ENCODE data around the gene SFMBT1. TPM values are rescaled to one million over a fixed set of nuclear protein-coding genes. Genes with fewer than 3 reads are reported as not detected.

SFMBT1 gene
- total and polyA plus RNA-seq, 2 donors (not counting 1 experiment from before 2014, with no cell fraction given): 3.7 to 5.6 TPM

GRCh38 chr3:53030619-53031449 is 15.0 kb downstream of the SFMBT1 start:
- Histone ChIP-seq H3K9me3 (ENCODE audit: control insufficient read depth, insufficient read depth, low read depth, low read length) (no peaks in the 10 kb centered on the region), H3K79me2 (ENCODE audit: control insufficient read depth, insufficient read depth, low read length) (no peaks in the 10 kb centered on the region), H3K9ac (ENCODE audit: insufficient read depth, low read length) (no peak overlapping the region), H4K20me1 (ENCODE audit: control insufficient read depth, extremely low read depth, insufficient read depth, low read length) (no peaks in the 10 kb centered on the region), H3K27me3 (ENCODE audit: control insufficient read depth, insufficient read depth, low read length) (no peaks in the 10 kb centered on the region), H3K4me2 (ENCODE audit: extremely low read depth, insufficient read depth, low read length) (no peak overlapping the region), H3K4me1 (ENCODE audit: control insufficient read depth, extremely low read depth, insufficient read depth, low read length) (no peaks in the 10 kb centered on the region), H3K36me3 (ENCODE audit: control insufficient read depth, insufficient read depth, low read length) (no peaks in the 10 kb centered on the region), H2AFZ (ENCODE audit: low read length) (no peak overlapping the region), H3K27ac (ENCODE audit: insufficient read depth, low read length) (no peak overlapping the region), H3K4me3 (replicated peaks in 1 of 4; ENCODE audit: control extremely low read depth in 1 of 4, insufficient read depth in 1 of 4, low read depth in 3 of 4, low read length in 4 of 4) (no peak overlapping the region)
- TF ChIP-seq CTCF (conservative IDR thresholded peaks at IDR 0.05 in 1 of 2, IDR thresholded peaks at IDR 0.05 in 1 of 2; ENCODE audit: low read depth in 1 of 2, low read length in 2 of 2) (no peak), EZH2 (IDR thresholded peaks at IDR 0.05; ENCODE audit: low read length, missing control alignments) (no peak)
- DNase-seq (ENCODE audit: low read depth in 2 of 2): no peak

- no peaks in the 10 kb centered on the region for H4K20me1 ChIP-seq (ENCODE audit: control insufficient read depth, extremely low read depth, insufficient read depth, low read length)
- no peaks in the 10 kb centered on the region for H3K27me3 ChIP-seq (ENCODE audit: control insufficient read depth, insufficient read depth, low read length)
- H3K4me1 ChIP-seq (ENCODE audit: control insufficient read depth, extremely low read depth, insufficient read depth, low read length): no peaks in the 10 kb centered on the region
- H3K27ac ChIP-seq (ENCODE audit: insufficient read depth, low read length): no peak overlapping the region
- no peaks in the 10 kb centered on the region for H3K9me3 ChIP-seq (ENCODE audit: control insufficient read depth, insufficient read depth, low read depth, low read length)
- no peaks in the 10 kb centered on the region for H3K79me2 ChIP-seq (ENCODE audit: control insufficient read depth, insufficient read depth, low read length)
- no peak overlapping the region for H2AFZ ChIP-seq (ENCODE audit: low read length)
- H3K9ac ChIP-seq (ENCODE audit: insufficient read depth, low read length): no peak overlapping the region
- no peak overlapping the region for H3K4me2 ChIP-seq (ENCODE audit: extremely low read depth, insufficient read depth, low read length)
- DNase-seq (ENCODE audit: low read depth in 2 of 2): no peak
- H3K4me3 ChIP-seq (replicated peaks in 1 of 4; ENCODE audit: control extremely low read depth in 1 of 4, insufficient read depth in 1 of 4, low read depth in 3 of 4, low read length in 4 of 4): no peak overlapping the region
- no peak for TF ChIP-seq CTCF (conservative IDR thresholded peaks at IDR 0.05 in 1 of 2, IDR thresholded peaks at IDR 0.05 in 1 of 2; ENCODE audit: low read depth in 1 of 2, low read length in 2 of 2)
- no peak for TF ChIP-seq EZH2 (IDR thresholded peaks at IDR 0.05; ENCODE audit: low read length, missing control alignments)
- H3K36me3 ChIP-seq (ENCODE audit: control insufficient read depth, insufficient read depth, low read length): no peaks in the 10 kb centered on the region
These were observed 17.2 kb downstream of the SFMBT1 start for GRCh38 chr3:53028641-53029040.

GRCh38 chr3:53027254-53027844 is 18.5 kb downstream of the SFMBT1 start:
- H3K4me3 ChIP-seq (replicated peaks in 1 of 4; ENCODE audit: control extremely low read depth in 1 of 4, insufficient read depth in 1 of 4, low read depth in 3 of 4, low read length in 4 of 4): no peak overlapping the region
- no peak for DNase-seq (ENCODE audit: low read depth in 2 of 2)
- no peaks in the 10 kb centered on the region for H3K36me3 ChIP-seq (ENCODE audit: control insufficient read depth, insufficient read depth, low read length)
- H3K4me1 ChIP-seq (ENCODE audit: control insufficient read depth, extremely low read depth, insufficient read depth, low read length): no peaks in the 10 kb centered on the region
- no peak overlapping the region for H3K27ac ChIP-seq (ENCODE audit: insufficient read depth, low read length)
- H3K27me3 ChIP-seq (ENCODE audit: control insufficient read depth, insufficient read depth, low read length): no peaks in the 10 kb centered on the region
- no peaks in the 10 kb centered on the region for H3K9me3 ChIP-seq (ENCODE audit: control insufficient read depth, insufficient read depth, low read depth, low read length)
- H4K20me1 ChIP-seq (ENCODE audit: control insufficient read depth, extremely low read depth, insufficient read depth, low read length): no peaks in the 10 kb centered on the region
- H3K79me2 ChIP-seq (ENCODE audit: control insufficient read depth, insufficient read depth, low read length): no peaks in the 10 kb centered on the region
- no peak overlapping the region for H3K4me2 ChIP-seq (ENCODE audit: extremely low read depth, insufficient read depth, low read length)
- TF ChIP-seq EZH2 (IDR thresholded peaks at IDR 0.05; ENCODE audit: low read length, missing control alignments) (no peak), CTCF (conservative IDR thresholded peaks at IDR 0.05 in 1 of 2, IDR thresholded peaks at IDR 0.05 in 1 of 2; ENCODE audit: low read depth in 1 of 2, low read length in 2 of 2) (no peak)
- no peak overlapping the region for H2AFZ ChIP-seq (ENCODE audit: low read length)
- no peak overlapping the region for H3K9ac ChIP-seq (ENCODE audit: insufficient read depth, low read length)
